Fibroblast of the aortic adventitia (primary cell): ENCODE results near the gene AP1S3. TPM values are rescaled to one million over a fixed set of nuclear protein-coding genes. Genes with fewer than 3 reads are reported as not detected.

Experiments
- DNase-seq: peaks from one replicate; pipeline ENCODE4 v3.0.0-alpha.2; 2010; ENCODE audit warnings: low read depth
- H3K4me3 ChIP-seq: 2 replicates; pipeline ENCODE4 v1.5.1; 2011; ENCODE audit warnings: low read depth, mild to moderate bottlenecking, control low read depth, low read length, moderate library complexity
- CTCF ChIP-seq: IDR thresholded peaks from 2 replicates; pipeline ENCODE4 v1.5.1; 2011; ENCODE audit warnings: mild to moderate bottlenecking, low read length, control low read depth, inconsistent platforms; ENCODE audit not compliant: insufficient read depth
- total RNA-seq: library from RNA; depleted of rRNA; stranded (reverse); fragments of >200 nt; gene quantifications from 2 replicates; pipeline ENCODE4 v1.2.3, GENCODE V29; 2012; ENCODE audit warnings: low replicate concordance

Gene AP1S3
- total RNA-seq, 1 donor: 8.1 TPM

GRCh38 chr2:223865124-223865523, 27.7 kb upstream of the AP1S3 start:
- DNase-seq: no peak
- H3K4me3 ChIP-seq: no peak overlapping the region
- TF ChIP-seq CTCF: no peak

DNA sequence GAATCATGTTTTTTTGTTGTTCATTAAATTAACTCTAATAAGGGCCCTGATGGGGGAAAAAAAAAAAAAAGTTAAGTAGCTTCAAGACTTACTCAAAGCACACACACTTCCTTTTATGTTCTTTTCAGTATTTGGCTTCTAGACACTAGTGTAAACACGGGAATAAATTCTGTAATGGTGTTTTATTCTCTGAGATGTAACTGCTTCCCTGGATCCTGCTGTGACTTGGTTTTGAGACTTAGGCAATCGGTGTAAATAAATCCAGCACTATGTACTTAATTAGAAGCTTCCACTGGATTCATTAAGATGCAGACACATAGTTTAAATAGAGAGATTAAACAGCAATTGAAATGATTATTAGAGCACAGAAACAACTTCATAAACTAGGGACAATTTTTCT, 26.1 kb upstream of the AP1S3 start:
- no peak for DNase-seq
- H3K4me3 ChIP-seq: no peak overlapping the region
- TF ChIP-seq CTCF: no peak

DNA sequence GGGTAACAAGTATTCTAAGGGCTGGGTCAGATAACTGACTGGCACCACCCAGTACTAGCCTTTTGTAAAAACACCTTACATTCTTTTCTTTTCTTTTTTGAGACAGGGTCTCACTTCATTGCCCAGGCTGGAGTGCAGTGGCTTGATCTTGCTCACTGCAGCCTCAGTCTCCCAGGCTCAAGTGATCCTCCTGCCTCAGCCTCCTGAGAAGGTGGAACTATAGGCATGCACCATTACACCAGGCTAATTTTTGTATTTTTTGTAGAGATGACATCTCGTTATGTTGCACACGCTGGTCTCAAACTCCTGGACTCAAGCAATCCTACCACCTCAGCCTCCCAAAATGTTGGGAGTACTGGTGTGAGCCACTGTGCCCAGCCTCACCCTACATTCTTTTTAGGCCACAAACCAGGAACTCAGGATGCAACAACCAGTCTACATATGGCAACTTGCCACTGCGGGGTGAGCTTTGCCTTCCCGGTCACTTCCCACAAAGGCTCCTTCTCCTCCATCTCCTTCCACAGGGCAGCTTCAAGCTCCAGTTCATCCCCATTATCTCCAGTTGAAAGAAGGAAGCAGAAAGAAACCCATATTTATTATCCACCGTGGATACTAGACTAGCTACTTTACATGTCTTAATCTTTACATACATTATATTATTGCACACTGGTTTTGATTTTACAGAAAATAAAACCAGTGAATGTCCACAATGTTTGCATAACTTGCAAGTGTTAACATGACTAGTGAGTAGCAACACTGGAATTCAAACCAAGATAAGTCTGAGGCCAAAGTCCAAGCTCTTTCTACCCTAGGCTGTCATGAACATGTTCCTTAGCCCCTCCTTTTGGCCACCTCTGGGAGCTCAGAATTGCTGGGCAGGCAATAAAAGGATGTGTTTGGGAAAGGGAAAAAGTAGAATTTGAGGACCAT, 23.7 kb upstream of the AP1S3 start:
- TF ChIP-seq CTCF: peak; percentile 16
- DNase-seq: peak; percentile 91
- H3K4me3 ChIP-seq: no peak overlapping the region

DNA sequence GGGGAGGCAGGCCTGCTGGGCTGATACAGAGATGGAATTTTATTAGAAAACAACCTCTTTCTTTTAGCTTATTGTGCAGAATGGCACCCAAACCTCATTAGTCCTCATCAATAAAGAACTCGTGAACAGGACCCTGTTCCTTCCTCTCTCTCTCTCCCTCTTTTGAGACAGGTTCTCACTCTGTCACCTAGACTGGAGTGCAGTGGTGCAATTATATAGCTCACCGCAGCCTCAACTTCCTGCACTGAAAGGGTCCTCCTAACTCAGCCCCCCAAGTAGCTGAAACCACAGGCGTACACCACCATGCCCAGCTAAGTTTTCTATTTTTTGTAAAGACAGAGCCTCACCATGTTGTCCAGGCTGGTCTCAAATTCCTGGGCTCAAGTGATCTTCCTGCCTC, 21.7 kb upstream of the AP1S3 start:
- no peak for TF ChIP-seq CTCF
- no peak overlapping the region for H3K4me3 ChIP-seq
- no peak for DNase-seq

GRCh38 chr2:223856584-223856983, 19.2 kb upstream of the AP1S3 start:
- DNase-seq: no peak
- no peak for TF ChIP-seq CTCF
- H3K4me3 ChIP-seq: no peak overlapping the region

- DNase-seq: peak; percentile 68
- no peak for TF ChIP-seq CTCF
- no peak overlapping the region for H3K4me3 ChIP-seq
These were observed 18.6 kb upstream of the AP1S3 start for GRCh38 chr2:223856021-223856420.
